Stimulated activated CD8-positive, alpha-beta memory T cell treated with anti-CD3 and anti-CD28 coated beads, Interleukin-15, amount 100 ng/mL, for 4 hours (primary cell): Measurements from ENCODE around the gene PXMP2.
A peak's percentile ranks its signal among the peaks of the same experiment; 100 is the strongest.

Source experiments
- DNase-seq, 2 donors: peaks; one replicate each; pipeline ENCODE4 v3.0.0-alpha.2; 2020; ENCODE audit warnings: low read depth in 2 of 2

The PXMP2 gene

DNA sequence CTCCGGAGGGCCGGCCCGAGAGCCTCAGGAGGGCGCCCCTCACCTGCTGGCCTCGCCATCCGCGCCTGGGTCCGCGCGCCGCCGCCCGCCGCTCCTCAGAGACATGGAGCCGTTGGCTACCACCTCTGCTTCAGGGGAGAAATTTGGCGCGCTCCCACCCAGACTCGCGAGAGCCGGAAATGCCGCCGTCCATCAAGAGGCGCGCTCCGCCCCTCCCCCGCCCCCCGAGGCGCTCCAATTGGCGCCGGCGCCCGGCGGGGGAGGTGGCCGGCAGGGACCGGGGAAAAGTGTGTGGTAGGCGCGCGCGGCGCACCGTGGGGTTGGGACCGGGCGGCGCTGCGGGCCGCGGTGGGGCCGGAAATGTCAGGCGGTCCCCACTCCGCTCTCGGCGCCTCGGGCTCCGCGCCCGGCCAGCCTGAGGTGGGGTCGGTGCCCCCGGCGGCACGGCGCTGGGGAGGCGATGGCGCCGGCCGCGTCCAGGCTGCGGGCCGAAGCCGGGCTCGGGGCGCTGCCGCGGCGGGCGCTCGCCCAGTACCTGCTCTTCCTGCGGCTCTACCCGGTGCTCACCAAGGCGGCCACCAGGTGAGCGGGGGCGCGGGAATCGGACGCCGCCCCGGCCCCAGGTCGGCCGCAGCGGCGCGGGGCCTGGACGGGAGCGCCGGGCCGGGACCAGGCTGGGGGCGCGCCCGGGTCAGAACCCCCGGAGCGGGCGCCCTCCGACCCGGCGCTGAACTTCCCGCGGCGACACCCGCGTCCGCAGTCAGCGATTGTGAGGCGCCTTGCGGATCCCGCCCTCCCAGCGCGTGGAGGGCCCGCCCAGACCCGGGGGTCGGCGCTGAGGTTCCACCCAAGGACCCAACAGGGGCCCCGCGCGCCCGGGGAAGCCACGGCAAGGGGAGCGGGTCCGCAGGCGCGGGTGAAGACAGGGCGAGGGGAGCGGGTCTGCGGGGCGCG lies at the start of gene PXMP2, which contains the start of gene POLE:
Gene PXMP2, plus strand, starts transcription at position 377 of the 954 bp plus-strand sequence. Its CDS starts 84 bp downstream, at position 461.
Gene POLE, minus strand, starts transcription at position 132 of the 954 bp plus-strand sequence. Its CDS starts 27 bp downstream, at position 105.
- DNase-seq, result peak; percentile 79 to 91

DNA sequence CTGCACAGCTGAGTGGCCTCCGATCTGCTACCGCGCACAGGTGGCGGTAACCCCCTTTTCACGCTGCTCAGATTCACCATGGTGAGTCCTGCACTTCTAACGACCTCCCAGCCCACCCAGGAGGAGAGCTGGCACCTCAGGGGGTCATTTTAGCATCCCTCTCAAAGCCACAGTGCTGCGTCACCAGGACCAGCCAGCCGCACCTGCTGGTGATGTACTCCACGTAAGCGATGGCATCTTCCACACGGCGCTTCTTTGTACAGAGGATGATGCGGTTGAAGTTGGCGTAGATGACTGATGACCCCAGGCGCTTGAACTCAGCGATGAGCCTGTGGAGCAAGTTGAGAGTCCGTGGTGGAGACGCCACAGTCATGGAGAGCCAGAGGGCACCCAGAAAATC lies 49.6 kb upstream of the PXMP2 start:
- DNase-seq, result no peak

DNA sequence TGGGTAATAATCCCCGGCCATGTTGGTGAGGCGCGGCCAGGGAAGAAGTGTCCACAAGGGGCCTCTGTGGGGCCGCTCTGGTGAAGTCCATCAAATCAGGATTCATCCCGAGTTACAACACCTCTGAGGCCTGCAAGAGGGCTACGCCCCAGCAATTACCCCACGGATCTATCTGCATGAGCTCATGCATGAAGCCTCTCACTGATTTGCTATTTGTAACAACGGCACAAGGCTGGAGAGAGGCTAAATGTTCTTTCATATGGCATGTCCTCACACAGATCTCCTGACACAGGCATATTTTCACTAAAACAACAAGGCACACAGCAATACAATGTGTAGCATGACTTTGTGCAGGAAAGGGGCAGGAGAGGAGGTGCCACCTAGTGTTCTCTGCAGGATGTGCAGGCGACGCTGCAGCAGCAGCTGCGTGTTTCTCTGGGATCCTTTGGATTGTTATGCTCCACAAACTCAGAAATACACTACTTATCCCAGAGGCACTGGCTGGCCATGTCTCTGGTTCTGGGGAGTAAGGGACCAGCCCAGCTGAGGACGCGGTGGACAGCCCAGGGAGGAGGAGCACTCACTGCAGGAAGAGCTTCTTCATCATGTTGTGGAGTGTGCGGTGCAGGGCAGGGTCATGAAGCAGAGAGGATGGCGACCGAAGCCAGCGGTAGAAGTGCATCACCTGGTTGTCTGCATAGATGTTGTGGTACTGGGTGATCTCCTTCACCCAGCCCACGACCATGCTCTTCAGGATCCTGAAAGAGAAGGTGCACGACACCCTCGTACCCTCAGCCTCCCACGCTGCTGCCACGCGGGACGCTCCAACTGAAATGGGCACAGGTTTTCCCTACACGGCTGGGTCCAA lies 48.6 kb upstream of the PXMP2 start:
- no peak for DNase-seq

DNA sequence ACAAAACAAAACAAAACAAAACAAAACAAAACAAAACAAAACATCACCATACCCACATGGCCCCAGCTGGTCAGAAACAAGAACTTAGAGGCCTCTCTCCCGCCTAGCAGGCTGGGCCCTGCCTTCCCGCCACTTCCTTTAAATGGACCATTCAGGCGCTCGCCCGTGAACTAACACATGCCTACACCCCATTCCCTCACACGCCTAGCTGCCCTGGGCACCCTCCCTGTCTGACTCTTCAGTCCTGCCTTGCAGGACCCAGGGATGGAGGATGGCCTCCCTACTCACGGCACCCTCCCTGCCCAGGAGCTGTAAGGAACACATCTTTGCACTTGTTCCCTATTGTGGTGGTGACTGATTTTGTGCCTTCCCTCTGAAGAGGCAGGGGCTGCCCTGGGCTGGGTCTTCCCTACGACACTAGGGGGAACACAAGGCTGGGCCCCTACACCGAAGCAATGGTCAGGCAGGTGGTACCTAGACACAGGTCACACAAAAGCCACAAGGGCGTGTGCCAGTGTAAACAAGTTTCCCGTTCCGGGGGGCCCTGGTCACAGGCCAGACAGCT lies 47.3 kb upstream of the PXMP2 start:
- no peak for DNase-seq

DNA sequence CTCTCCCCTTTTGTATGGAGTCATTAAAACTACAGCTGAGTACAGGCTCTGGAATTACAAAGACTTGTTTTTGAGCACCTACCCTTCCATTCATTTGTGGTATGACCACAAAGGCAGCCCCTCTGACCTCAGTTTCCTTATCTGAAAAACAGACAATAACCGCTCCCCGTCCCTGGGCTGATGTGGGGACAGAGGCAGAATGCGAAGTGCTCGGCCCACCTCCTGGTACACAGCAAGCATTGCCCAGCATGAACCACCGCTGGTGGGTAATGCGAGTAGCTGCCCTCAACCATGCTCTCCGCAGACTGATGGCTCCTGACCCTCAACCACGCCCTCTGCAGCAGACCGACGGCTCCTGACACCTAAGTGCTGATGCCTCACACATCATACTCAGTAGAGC lies 46.5 kb upstream of the PXMP2 start:
- no peak for DNase-seq

DNA sequence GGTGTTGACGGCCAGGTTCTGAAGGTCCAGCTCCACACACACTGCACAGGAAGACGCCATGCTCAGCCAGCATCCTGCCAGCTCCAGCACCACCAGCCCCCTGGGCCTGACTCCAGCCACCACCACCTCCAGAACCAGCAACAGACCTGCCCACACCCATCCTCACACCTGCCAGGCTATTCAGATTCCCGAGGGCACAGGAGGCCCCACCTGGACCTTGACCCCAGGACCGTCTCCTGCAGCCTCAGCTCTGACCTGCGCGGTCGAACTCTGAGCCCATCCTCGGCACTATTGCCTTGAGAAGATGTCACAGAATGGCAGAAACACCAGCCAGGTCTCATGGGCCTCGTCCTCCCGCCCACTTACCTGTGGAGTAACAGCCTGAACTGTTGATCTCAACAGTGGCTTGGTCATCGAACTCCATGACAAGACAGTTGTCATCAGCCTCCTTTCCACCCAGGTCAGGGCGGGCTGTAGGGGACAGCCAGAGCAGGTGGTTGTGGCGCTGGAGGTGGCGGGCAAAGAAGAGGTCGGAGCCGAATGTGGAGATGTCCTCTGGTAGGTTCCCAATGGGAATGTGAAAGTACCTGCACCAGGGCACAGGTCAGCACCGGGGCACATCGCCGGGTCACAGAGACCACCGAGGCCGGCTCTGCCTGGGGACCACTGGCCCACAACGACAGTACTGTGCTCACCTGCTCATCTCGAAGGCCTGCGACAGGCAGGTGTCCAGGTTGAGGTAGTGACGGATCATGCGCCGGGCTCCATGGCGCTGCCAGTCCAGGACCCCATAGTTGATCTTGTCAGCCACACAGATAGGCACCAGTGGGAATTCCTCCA lies 45.4 kb upstream of the PXMP2 start:
- DNase-seq, result no peak

DNA sequence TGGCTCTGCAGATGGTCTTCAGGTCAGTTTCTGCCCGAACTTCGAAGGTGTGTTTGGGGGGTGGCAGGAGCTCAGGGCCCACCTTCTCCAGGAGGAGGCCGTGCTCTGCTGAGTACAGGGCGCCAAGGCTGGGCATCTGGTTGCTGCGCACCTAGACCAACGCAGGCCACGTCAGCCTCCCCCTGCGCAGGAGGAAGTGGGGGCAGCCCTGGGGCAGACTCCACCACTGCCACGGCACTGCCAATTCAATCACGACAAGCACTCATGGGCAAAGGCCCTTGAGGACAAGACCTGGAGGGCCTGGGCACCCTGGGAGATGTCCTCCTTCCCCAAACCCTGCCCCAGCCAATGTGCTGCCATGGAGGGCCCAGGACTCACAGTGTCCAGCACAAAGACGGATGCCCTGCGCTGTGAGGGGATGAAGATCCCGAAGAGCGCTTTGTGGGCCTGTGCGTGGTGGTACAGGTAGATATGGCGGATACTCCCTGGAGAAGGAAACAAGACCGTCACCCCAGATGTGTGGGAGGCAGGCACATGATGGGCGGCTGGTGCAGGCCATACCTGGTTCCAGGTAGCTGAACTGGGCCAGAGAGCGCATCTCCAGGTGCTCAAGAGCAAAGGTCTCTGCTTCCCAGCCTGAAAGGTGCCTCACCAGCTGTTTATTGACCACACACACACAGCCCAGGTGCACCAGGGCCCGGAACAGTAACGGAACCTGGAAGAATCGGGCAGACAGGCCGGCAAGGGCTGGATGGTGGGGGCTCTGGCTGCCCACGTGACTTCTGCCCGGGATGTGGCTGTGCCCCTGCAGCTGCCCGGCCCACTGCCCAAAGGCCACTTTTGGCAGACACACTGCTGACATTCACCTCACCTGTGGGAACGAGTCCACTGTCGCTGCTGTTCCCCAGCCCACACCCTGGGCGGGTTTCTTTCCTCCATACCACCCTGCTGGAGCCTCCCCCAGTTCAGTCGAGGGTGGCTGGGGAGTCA lies 44.2 kb upstream of the PXMP2 start:
- DNase-seq, result no peak

DNA sequence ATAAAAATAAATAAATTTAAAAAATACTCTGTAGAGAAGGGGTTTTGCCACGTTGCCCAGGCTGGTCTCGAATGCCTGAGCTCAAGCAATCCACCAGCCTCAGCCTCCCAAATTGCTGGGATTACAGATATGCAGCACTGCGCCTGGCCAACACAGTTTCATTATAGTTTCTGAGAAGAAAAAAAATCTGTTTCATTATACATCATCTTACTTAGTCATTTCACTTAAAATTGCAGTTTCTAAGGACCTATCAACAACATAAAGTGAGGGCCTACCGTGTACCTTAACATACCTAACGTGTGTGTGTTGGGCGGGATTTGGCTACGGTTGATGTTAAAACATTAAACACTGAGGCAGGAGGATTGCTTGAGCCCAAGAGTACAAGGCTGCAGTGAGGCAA lies 40.5 kb upstream of the PXMP2 start:
- no peak for DNase-seq

DNA sequence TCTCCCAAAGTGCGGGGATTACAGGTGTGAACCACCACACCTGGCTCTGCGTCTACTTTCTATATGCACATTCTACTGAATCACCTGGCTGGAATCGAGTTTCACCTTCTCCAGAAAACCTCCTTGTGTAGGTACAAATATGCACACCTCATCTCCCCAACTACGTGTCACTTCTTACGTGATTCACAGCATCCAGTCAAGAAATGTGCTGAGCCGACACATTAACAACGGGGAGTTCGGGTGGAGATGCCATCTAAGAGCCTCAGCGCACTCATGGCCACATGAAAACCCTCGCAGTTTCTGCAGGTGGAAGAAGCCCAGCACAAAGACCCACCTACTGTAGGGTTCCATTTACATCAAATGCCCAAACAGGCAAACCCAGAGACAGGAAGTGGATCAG lies 39.5 kb upstream of the PXMP2 start:
- no peak for DNase-seq

DNA sequence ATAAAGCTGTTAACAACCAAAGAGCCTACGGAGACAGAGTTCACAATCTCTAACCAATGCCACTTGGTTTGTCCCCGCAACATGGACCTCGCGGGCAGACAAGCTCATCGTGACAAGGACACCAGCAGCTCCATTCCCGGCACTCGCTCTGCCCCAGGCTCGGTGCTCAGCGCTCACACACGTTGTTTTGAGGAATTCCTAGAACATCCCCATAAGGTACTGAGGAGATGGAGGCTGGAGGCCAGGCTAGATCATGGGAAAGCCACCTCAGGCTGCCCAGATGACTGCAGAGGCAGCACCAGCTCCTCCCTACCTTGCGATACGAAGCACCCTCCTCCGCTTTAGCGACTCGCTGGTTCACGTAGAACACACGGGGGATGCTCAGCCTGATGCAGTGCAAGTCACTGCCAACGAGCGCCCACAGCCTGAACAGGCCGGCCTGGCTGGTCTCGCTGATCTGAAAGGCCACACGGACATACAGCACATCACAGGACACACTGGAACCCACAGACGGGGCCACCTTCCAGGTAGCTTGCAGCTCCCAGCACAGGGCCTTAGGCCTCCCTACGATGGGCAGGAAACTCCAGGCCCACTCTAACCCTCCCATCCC lies 38.7 kb upstream of the PXMP2 start:
- DNase-seq, result no peak

DNA sequence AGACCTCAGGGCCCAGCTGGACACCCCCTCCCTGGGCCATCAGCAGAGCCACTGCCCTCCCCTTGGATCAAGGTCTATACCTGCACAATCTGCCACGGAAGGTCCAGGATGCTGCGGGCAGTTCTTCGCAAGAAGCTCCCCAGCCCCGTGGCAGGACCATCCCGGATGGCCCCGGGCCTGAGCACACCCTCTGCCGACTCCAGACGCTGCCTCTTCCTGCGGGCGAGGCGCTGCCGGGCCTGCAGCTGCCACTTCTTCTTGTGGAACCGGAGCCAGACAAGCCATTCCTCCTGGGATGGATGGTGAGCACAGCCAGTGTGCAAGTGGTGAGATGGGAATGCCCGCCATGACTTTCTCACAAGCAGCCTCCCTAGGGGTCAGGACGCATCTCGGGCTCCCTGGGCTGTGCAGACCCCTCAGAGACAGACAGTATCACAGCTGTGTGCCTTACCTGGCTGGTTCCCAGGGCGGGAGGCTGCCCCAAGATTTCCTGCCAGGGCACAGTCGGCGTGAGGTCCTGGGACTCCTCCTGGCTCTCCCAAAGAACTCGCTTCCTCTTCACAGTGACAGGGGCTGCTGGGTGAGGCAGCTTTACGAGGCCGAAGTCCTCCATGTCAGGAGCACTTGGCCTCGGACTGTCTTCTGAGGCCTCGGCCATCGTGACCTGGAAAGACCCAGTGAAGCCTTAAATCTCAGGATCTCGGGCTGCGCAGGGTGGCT lies 38.0 kb upstream of the PXMP2 start:
- DNase-seq, result no peak

DNA sequence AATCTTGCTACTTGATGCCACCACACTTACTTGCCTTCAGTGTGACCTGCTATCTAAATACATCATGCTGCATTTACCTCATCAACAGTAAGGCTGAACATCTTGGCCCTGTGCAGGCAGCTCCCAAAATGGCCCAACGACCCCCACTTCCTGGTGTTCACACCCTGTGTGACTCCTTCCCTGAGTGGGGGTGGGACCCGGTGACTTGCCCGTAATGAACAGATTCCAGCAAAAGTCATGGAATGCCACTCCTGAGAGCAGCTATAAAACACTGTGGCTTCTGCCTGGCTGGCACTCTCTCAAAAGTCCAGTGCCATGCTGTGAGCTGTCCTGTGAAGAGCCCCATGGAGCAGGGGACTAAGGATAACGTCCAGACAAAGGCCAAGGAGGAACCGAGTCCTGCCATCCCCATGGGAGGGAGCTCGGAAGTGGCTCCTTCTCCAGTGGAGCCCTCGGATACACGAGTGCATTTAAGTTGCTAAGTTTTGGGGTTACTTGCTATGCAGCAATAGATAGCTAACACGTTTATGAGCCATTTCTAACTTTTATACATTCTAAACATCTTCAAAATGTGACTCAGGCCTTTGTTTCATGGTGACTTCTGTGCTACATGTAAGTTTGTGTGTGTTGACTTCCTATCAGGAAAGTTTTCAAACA lies 35.8 kb upstream of the PXMP2 start:
- no peak for DNase-seq

DNA sequence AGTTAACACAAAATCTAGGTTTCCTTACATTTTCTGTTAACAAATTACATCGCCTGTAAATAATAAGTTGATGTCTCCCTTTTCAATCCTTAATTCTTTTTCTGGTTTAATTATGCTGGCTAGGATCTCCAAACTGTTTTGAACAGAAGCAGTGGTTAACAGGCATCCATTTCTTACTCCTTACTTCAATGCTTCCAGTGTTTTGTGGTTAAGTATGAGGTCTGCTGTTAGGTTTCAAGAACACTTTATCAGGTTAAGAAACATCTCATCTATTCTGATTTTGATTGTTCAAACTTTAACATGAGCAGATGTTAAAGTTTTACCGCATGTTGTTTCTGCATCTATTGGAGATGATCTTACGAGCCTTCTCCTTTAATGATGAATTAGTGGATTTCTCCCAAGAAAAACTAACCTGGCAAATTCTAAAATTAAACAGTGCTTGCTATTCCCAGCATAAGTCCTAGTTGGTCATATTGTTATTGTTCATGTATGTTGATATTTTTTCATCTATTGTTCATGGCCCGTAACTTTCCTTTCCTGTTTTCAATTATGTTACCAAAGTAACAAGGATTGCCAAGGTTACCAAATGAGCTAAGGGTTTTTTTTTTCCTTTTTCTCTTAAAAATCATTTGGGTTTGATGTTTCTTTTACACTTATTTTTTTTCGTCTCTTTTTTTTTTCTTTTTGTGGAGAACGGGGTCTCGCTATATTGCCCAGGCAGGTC lies 33.7 kb upstream of the PXMP2 start:
- no peak for DNase-seq

DNA sequence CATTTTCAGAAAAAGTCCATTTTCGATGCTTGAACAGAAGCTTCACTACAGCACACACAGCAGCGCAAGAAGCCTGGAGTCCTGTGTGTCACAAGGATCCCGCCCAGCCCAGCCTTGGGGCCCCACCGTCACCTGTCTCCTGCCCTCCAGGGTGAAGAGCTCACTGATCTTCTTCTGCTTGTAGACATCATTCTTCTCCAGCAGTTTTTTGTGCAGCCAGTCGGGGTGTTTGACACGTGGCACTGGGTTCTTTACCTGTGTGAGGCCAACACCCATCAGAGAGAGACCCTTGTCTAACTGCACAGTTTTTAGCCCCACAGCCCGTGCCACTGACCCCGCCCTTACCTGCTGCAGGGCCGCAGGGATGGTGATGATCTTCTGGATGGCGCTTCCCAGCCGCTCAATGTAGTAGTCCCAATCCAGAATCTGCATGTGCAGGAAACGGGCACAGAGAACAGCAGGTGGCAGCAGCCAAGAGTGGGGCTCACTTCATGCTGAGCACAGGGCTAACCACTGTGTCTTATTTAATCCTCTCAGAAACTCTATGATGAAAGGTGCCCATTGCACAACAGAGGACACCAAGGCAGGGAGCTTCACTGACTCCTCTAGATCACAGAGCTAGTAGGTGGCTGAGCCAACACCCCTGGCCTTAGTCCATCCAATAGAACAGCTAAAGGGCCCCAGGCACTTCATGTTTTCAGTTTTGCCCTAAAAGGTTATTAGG lies 30.2 kb upstream of the PXMP2 start:
- DNase-seq, result no peak

DNA sequence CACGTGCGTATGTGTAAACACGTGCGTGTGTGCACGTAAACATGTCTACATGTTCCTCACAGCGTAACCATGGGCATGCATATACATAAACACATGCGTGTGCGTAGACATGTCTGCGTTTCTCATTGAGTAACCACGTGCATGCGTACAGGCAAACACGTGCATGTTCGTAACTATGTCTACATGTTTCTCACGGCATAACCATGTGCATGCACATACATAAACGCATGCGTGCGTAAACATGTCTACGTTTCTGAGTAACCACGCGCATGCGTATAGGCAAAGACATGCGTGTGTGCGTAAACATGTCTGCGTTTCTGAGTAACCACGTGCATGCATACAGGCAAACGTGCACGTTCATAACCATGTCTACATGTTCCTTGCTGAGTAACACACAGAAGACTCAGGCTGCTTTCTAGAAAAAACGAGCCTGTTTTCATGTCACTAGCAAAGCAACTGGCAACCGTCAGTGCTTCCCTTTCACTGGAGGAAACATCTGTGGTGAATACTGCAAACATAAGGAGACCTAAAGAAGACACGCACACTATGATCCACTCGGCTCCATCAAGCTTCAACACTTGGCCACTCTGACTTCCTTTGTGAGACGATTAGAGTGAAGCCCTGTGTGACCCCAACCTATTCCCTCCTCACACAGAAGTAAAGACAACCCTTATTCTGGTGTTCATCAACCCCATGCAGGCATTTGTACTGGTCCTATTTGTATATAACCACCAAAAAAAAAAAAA lies 29.1 kb upstream of the PXMP2 start:
- DNase-seq, result no peak

DNA sequence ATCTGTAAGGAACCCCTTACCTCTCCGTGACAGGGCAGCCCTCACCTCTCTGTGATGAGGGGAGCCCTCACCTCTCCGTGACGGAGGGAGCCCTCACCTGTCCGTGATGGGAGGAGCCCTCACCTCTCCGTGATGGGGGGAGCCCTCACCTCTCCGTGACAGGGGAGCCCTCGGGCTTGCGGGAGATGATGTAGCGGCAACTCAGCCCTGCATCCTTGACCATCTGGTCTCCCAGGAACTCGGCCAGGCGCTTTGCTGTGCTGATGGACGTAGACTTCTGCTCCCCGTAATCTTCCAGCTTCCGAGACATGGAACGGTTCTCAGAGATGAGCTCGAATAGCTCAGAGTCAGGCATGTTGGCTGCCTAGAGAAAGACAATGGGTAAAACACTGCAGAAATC lies 28.2 kb upstream of the PXMP2 start:
- no peak for DNase-seq
